Measurements from ENCODE around the gene C19orf53. TPM values are rescaled to one million over a fixed set of nuclear protein-coding genes. Genes with fewer than 3 reads are reported as not detected.

The C19orf53 gene
- total RNA-seq, 4 donors from 2014 or later: 158 to 283 (median 222) TPM

- Histone ChIP-seq H3K27ac (no peak overlapping the region), H3K4me1 (no peaks in the 10 kb centered on the region), H3K4me3 (no peak overlapping the region), H3K27me3 (no peaks in the 10 kb centered on the region), H3K36me3 (peaks cover 0 to 8% of the 10 kb centered on the region in 2 donors), H3K9me3 (no peaks in the 10 kb centered on the region)
- TF ChIP-seq CTCF (IDR thresholded peaks at IDR 0.05 in 4 of 5, conservative IDR thresholded peaks at IDR 0.05 in 1 of 5) (no peak), POLR2A (IDR thresholded peaks at IDR 0.05) (no peak)
- no peak for DNase-seq
- ATAC-seq: no peak
- intact Hi-C loops (cut with DNase I; ENCODE audit: low total_unique reads): no loop called here
- in situ Hi-C loops (cut with MboI; ENCODE audit: low sequenced_read_pairs in 4 of 4): no loop called here
Measured at GRCh38 chr19:13807421-13808021, 33.3 kb downstream of the C19orf53 start.

GRCh38 chr19:13808856-13809255 lies 34.6 kb downstream of the C19orf53 start:
- no peak for DNase-seq
- intact Hi-C loops (cut with DNase I; ENCODE audit: low total_unique reads) (no loop called here), in situ Hi-C loops (cut with MboI; ENCODE audit: low sequenced_read_pairs in 4 of 4) (no loop called here)
- H3K36me3 ChIP-seq: peaks cover 0 to 8% of the 10 kb centered on the region in 2 donors
- H3K9me3 ChIP-seq: no peaks in the 10 kb centered on the region
- no peak for TF ChIP-seq CTCF (IDR thresholded peaks at IDR 0.05 in 4 of 5, conservative IDR thresholded peaks at IDR 0.05 in 1 of 5)
- no peak for TF ChIP-seq POLR2A (IDR thresholded peaks at IDR 0.05)
- no peak overlapping the region for H3K27ac ChIP-seq
- H3K4me1 ChIP-seq: no peaks in the 10 kb centered on the region
- no peak overlapping the region for H3K4me3 ChIP-seq
- H3K27me3 ChIP-seq: no peaks in the 10 kb centered on the region
- no peak for ATAC-seq

GRCh38 chr19:13812544-13812943 lies 38.3 kb downstream of the C19orf53 start:
- in situ Hi-C loops (cut with MboI; ENCODE audit: low sequenced_read_pairs in 4 of 4) (no loop called here), intact Hi-C loops (cut with DNase I; ENCODE audit: low total_unique reads) (no loop called here)
- H3K36me3 ChIP-seq: peaks cover 0 to 8% of the 10 kb centered on the region in 2 donors
- no peaks in the 10 kb centered on the region for H3K27me3 ChIP-seq
- DNase-seq: no peak
- no peaks in the 10 kb centered on the region for H3K4me1 ChIP-seq
- TF ChIP-seq CTCF (IDR thresholded peaks at IDR 0.05 in 4 of 5, conservative IDR thresholded peaks at IDR 0.05 in 1 of 5): no peak
- no peak for TF ChIP-seq POLR2A (IDR thresholded peaks at IDR 0.05)
- no peak overlapping the region for H3K4me3 ChIP-seq
- ATAC-seq: no peak
- no peaks in the 10 kb centered on the region for H3K9me3 ChIP-seq
- no peak overlapping the region for H3K27ac ChIP-seq

- DNase-seq (no peak), ATAC-seq (no peak)
- peaks cover 0 to 8% of the 10 kb centered on the region in 2 donors for H3K36me3 ChIP-seq
- H3K27ac ChIP-seq: no peak overlapping the region
- H3K9me3 ChIP-seq: no peaks in the 10 kb centered on the region
- in situ Hi-C loops (cut with MboI; ENCODE audit: low sequenced_read_pairs in 4 of 4) (no loop called here), intact Hi-C loops (cut with DNase I; ENCODE audit: low total_unique reads) (no loop called here)
- no peaks in the 10 kb centered on the region for H3K27me3 ChIP-seq
- no peak overlapping the region for H3K4me3 ChIP-seq
- no peaks in the 10 kb centered on the region for H3K4me1 ChIP-seq
- TF ChIP-seq CTCF (IDR thresholded peaks at IDR 0.05 in 4 of 5, conservative IDR thresholded peaks at IDR 0.05 in 1 of 5) (no peak), POLR2A (IDR thresholded peaks at IDR 0.05) (no peak)
Measured at GRCh38 chr19:13813147-13813546, 38.9 kb downstream of the C19orf53 start.

GRCh38 chr19:13814550-13814949 lies 40.3 kb downstream of the C19orf53 start:
- in situ Hi-C loops (cut with MboI; ENCODE audit: low sequenced_read_pairs in 4 of 4): no loop called here

More at GRCh38 chr19:13814550-13814949, 40.3 kb downstream of the C19orf53 start:
- Histone ChIP-seq H3K4me1 (no peaks in the 10 kb centered on the region), H3K9me3 (no peaks in the 10 kb centered on the region), H3K27ac (no peak overlapping the region), H3K4me3 (no peak overlapping the region), H3K36me3 (peaks cover 0 to 7% of the 10 kb centered on the region in 2 donors), H3K27me3 (no peaks in the 10 kb centered on the region)
- no peak for TF ChIP-seq CTCF (IDR thresholded peaks at IDR 0.05 in 4 of 5, conservative IDR thresholded peaks at IDR 0.05 in 1 of 5)
- TF ChIP-seq POLR2A (IDR thresholded peaks at IDR 0.05): no peak
- DNase-seq: no peak
- no peak for ATAC-seq
- intact Hi-C loops (cut with DNase I; ENCODE audit: low total_unique reads): no loop called here
